SK-N-SH treated with all-trans-retinoic acid at 6 μM for 48 hours (cell line): Measurements from ENCODE around the gene ADI1.

Source experiments
- ATAC-seq: fragments of 200-7000 bp; cut with Tn5 transposase; 3 replicates; pipeline ENCODE4 v1.9.1; 2020; ENCODE audit warnings: mild to moderate bottlenecking, moderate library complexity
- ARNTL ChIP-seq: fragments of 450-650 bp; formaldehyde crosslinking; IDR thresholded peaks from 2 replicates; pipeline ENCODE4 v1.5.0; 2020; ENCODE audit warnings: low read depth, mild to moderate bottlenecking, moderate library complexity, borderline replicate concordance
- BACH2 ChIP-seq: fragments of 250-450 bp; sonication (Bioruptor Pico); IDR thresholded peaks from 2 replicates; pipeline ENCODE4 v1.9.0; 2021; ENCODE audit warnings: mild to moderate bottlenecking, borderline replicate concordance
- CSDC2 ChIP-seq: fragments of 250-450 bp; sonication (Bioruptor Pico); IDR thresholded peaks from 2 replicates; pipeline ENCODE4 v1.5.0; 2020; ENCODE audit warnings: mild to moderate bottlenecking, moderate library complexity
- ESRRG ChIP-seq: fragments of 250-450 bp; sonication (Bioruptor Pico); IDR thresholded peaks from 2 replicates; pipeline ENCODE4 v1.6.1; 2021; ENCODE audit warnings: mild to moderate bottlenecking
- GLIS3 ChIP-seq: fragments of 250-450 bp; sonication (Bioruptor Pico); IDR thresholded peaks from 2 replicates; pipeline ENCODE4 v1.5.0; 2020; ENCODE audit warnings: mild to moderate bottlenecking, moderate library complexity
- ISL1 ChIP-seq: fragments of 250-450 bp; sonication (Bioruptor Pico); IDR thresholded peaks from 2 replicates; pipeline ENCODE4 v2.1.2; 2022; ENCODE audit warnings: mild to moderate bottlenecking, moderate library complexity
- OSR1 ChIP-seq: fragments of 250-450 bp; sonication (Bioruptor Pico); IDR thresholded peaks from 2 replicates; pipeline ENCODE4 v1.8.0; 2022; ENCODE audit warnings: moderate library complexity, mild to moderate bottlenecking, inconsistent platforms
- PPARA ChIP-seq: fragments of 250-450 bp; sonication (Bioruptor Pico); IDR thresholded peaks from 2 replicates; pipeline ENCODE4 v1.5.0; 2020; ENCODE audit warnings: mild to moderate bottlenecking, borderline replicate concordance
- RARB ChIP-seq: fragments of 250-450 bp; sonication (Bioruptor Pico); IDR thresholded peaks from 2 replicates; pipeline ENCODE4 v1.8.0; 2021; ENCODE audit warnings: mild to moderate bottlenecking, moderate library complexity
- SNAI2 ChIP-seq: fragments of 250-450 bp; sonication (Bioruptor Pico); IDR thresholded peaks from 2 replicates; pipeline ENCODE4 v1.5.0; 2020; ENCODE audit warnings: mild to moderate bottlenecking, moderate library complexity
- TOX ChIP-seq: fragments of 250-450 bp; sonication (Bioruptor Pico); IDR thresholded peaks from 2 replicates; pipeline ENCODE4 v1.8.0; 2021; ENCODE audit warnings: mild to moderate bottlenecking, moderate library complexity, borderline replicate concordance
- ZC3H10 ChIP-seq: fragments of 250-450 bp; sonication (Bioruptor Pico); IDR thresholded peaks from 2 replicates; pipeline ENCODE4 v1.5.1; 2021; ENCODE audit warnings: mild to moderate bottlenecking, moderate library complexity
- ZFP3 ChIP-seq: fragments of 250-450 bp; sonication (Bioruptor Pico); IDR thresholded peaks from 2 replicates; pipeline ENCODE4 v1.5.0; 2020; ENCODE audit warnings: mild to moderate bottlenecking, moderate library complexity
- ZFP30 ChIP-seq: fragments of 450-650 bp; formaldehyde crosslinking; IDR thresholded peaks from 2 replicates; pipeline ENCODE4 v1.5.0; 2022; ENCODE audit warnings: mild to moderate bottlenecking, moderate library complexity
- ZNF565 ChIP-seq: fragments of 450-650 bp; formaldehyde crosslinking; conservative IDR thresholded peaks from 2 replicates; pipeline ENCODE4 v1.5.0; 2020; ENCODE audit warnings: low read depth, mild to moderate bottlenecking, moderate library complexity
- ZNF70 ChIP-seq: fragments of 450-650 bp; formaldehyde crosslinking; IDR thresholded peaks from 2 replicates; pipeline ENCODE4 v1.5.0; 2020; ENCODE audit warnings: mild to moderate bottlenecking, moderate library complexity
- ZNF8 ChIP-seq: fragments of 450-650 bp; formaldehyde crosslinking; IDR thresholded peaks from 2 replicates; pipeline ENCODE4 v1.5.0; 2020; ENCODE audit warnings: mild to moderate bottlenecking, moderate library complexity
- TF ChIP-seq, protein P1 (sequence below): fragments of 250-450 bp; sonication (Bioruptor Pico); IDR thresholded peaks from 2 replicates; pipeline ENCODE4 v1.8.0; 2020; ENCODE audit warnings: mild to moderate bottlenecking, moderate library complexity, borderline replicate concordance
- TF ChIP-seq, protein P2 (sequence below): fragments of 250-450 bp; sonication (Bioruptor Pico); IDR thresholded peaks from 2 replicates; pipeline ENCODE4 v1.5.1; 2020; ENCODE audit warnings: low read depth, mild to moderate bottlenecking, moderate library complexity
- TF ChIP-seq, protein P3 (sequence below): fragments of 250-450 bp; sonication (Bioruptor Pico); IDR thresholded peaks from 2 replicates; pipeline ENCODE4 v1.5.1; 2021; ENCODE audit warnings: mild to moderate bottlenecking, moderate library complexity
- TF ChIP-seq, protein P4 (sequence below): fragments of 250-450 bp; sonication (Bioruptor Pico); IDR thresholded peaks from 2 replicates; pipeline ENCODE4 v1.5.0; 2020; ENCODE audit warnings: mild to moderate bottlenecking, moderate library complexity

ADI1 gene

DNA sequence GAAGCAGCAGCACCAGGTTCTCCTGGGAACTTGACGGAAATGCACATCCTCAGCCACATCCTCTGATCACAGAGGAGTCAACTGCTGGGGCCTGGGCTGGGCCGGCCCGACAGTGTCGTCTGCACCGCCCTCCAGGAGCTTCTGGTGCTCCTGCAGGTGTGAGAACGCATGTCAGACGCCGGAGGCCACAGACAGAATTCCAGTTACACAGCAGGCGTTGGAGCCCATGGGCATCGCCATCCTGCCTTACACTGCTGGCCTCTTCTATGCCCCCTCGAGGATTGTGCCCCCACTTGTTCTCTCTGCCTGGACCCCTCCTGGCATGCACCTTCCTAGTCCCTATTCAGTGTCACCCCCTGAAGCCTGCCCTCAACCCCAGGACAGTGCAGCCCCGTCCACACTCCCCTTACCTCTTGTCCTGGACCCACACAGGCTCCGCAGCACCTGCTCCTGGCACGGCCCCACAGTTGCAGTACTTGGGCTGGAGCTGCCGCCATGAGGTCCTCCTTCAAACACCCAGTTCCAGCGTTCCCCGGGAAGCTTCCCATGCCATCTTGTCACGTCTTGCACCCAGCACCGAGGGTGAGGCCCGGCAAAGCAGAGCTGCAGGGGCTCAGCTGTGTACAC lies 37.5 kb downstream of the ADI1 start:
- no peak for TF ChIP-seq ZFP3 (CRISPR knock-in tag)
- TF ChIP-seq, protein P1, sequence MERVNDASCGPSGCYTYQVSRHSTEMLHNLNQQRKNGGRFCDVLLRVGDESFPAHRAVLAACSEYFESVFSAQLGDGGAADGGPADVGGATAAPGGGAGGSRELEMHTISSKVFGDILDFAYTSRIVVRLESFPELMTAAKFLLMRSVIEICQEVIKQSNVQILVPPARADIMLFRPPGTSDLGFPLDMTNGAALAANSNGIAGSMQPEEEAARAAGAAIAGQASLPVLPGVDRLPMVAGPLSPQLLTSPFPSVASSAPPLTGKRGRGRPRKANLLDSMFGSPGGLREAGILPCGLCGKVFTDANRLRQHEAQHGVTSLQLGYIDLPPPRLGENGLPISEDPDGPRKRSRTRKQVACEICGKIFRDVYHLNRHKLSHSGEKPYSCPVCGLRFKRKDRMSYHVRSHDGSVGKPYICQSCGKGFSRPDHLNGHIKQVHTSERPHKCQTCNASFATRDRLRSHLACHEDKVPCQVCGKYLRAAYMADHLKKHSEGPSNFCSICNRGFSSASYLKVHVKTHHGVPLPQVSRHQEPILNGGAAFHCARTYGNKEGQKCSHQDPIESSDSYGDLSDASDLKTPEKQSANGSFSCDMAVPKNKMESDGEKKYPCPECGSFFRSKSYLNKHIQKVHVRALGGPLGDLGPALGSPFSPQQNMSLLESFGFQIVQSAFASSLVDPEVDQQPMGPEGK (CRISPR knock-in tag): no peak
- TF ChIP-seq RARB (CRISPR knock-in tag): no peak
- no peak for TF ChIP-seq ZNF70 (CRISPR knock-in tag)
- TF ChIP-seq, protein P2, sequence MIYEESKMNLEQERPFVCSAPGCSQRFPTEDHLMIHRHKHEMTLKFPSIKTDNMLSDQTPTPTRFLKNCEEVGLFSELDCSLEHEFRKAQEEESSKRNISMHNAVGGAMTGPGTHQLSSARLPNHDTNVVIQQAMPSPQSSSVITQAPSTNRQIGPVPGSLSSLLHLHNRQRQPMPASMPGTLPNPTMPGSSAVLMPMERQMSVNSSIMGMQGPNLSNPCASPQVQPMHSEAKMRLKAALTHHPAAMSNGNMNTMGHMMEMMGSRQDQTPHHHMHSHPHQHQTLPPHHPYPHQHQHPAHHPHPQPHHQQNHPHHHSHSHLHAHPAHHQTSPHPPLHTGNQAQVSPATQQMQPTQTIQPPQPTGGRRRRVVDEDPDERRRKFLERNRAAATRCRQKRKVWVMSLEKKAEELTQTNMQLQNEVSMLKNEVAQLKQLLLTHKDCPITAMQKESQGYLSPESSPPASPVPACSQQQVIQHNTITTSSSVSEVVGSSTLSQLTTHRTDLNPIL: no peak
- TF ChIP-seq, protein P3, sequence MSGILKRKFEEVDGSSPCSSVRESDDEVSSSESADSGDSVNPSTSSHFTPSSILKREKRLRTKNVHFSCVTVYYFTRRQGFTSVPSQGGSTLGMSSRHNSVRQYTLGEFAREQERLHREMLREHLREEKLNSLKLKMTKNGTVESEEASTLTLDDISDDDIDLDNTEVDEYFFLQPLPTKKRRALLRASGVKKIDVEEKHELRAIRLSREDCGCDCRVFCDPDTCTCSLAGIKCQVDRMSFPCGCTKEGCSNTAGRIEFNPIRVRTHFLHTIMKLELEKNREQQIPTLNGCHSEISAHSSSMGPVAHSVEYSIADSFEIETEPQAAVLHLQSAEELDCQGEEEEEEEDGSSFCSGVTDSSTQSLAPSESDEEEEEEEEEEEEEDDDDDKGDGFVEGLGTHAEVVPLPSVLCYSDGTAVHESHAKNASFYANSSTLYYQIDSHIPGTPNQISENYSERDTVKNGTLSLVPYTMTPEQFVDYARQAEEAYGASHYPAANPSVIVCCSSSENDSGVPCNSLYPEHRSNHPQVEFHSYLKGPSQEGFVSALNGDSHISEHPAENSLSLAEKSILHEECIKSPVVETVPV: no peak
- TF ChIP-seq ZFP30: no peak
- TF ChIP-seq TOX (CRISPR knock-in tag): no peak
- TF ChIP-seq SNAI2 (CRISPR knock-in tag): no peak
- no peak for TF ChIP-seq ZNF8
- no peak for TF ChIP-seq CSDC2 (CRISPR knock-in tag)
- TF ChIP-seq PPARA (CRISPR knock-in tag): no peak
- TF ChIP-seq, protein P4, sequence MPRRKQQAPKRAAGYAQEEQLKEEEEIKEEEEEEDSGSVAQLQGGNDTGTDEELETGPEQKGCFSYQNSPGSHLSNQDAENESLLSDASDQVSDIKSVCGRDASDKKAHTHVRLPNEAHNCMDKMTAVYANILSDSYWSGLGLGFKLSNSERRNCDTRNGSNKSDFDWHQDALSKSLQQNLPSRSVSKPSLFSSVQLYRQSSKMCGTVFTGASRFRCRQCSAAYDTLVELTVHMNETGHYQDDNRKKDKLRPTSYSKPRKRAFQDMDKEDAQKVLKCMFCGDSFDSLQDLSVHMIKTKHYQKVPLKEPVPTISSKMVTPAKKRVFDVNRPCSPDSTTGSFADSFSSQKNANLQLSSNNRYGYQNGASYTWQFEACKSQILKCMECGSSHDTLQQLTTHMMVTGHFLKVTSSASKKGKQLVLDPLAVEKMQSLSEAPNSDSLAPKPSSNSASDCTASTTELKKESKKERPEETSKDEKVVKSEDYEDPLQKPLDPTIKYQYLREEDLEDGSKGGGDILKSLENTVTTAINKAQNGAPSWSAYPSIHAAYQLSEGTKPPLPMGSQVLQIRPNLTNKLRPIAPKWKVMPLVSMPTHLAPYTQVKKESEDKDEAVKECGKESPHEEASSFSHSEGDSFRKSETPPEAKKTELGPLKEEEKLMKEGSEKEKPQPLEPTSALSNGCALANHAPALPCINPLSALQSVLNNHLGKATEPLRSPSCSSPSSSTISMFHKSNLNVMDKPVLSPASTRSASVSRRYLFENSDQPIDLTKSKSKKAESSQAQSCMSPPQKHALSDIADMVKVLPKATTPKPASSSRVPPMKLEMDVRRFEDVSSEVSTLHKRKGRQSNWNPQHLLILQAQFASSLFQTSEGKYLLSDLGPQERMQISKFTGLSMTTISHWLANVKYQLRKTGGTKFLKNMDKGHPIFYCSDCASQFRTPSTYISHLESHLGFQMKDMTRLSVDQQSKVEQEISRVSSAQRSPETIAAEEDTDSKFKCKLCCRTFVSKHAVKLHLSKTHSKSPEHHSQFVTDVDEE (CRISPR knock-in tag): no peak
- TF ChIP-seq GLIS3 (CRISPR knock-in tag): no peak
- no peak for TF ChIP-seq BACH2 (CRISPR knock-in tag)
- TF ChIP-seq ZNF565 (CRISPR knock-in tag): no peak
- TF ChIP-seq ESRRG (CRISPR knock-in tag): no peak
- no peak for TF ChIP-seq ARNTL
- ATAC-seq: no peak

DNA sequence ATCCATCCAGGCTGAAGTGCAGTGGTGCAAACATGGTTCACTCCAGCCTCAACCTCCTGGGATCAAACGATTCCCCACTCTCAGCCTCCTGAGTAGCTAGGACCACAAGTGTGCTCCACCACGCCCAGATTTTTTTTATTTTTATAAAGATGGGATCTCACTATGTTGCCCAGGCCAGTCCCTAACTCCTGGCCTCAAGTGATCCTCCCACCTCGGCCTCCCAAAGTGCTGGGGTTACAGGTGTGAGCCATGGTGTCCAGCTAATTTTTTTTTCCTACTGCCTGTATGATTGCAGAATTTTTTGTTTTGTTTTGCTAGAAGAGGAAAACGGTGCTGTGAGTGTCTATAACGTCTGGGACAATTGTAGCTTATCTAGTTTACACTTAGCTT lies 38.3 kb downstream of the ADI1 start:
- TF ChIP-seq ZNF565 (CRISPR knock-in tag) (no peak), ISL1 (no peak), TOX (CRISPR knock-in tag) (no peak), SNAI2 (CRISPR knock-in tag) (no peak), BACH2 (CRISPR knock-in tag) (no peak), OSR1 (CRISPR knock-in tag) (no peak), CSDC2 (CRISPR knock-in tag) (no peak), ZC3H10 (CRISPR knock-in tag) (no peak)
- TF ChIP-seq, protein P4 (CRISPR knock-in tag): no peak
- TF ChIP-seq, protein P2: no peak
- TF ChIP-seq, protein P1 (CRISPR knock-in tag): no peak
- ATAC-seq: no peak
